Kidney epithelial cell (primary cell): Measurements from ENCODE around the gene PSMB8. TPM values are rescaled to one million over a fixed set of nuclear protein-coding genes. Genes with fewer than 3 reads are reported as not detected.

Experiments
- DNase-seq: peaks from one replicate; pipeline ENCODE4 v3.0.0-alpha.2; 2010; ENCODE audit warnings: low read depth
- H3K27me3 ChIP-seq: 2 replicates; pipeline ENCODE4 v1.6.0; 2011; ENCODE audit warnings: low read length; ENCODE audit not compliant: control insufficient read depth, insufficient read depth
- H3K36me3 ChIP-seq: 2 replicates; pipeline ENCODE4 v1.5.1; 2011; ENCODE audit warnings: low read length; ENCODE audit not compliant: control insufficient read depth, insufficient read depth
- H3K4me3 ChIP-seq: 2 replicates; pipeline ENCODE4 v1.5.1; 2011; ENCODE audit warnings: low read depth, mild to moderate bottlenecking, control low read depth, low read length
- total RNA-seq: library from RNA; depleted of rRNA; stranded (reverse); fragments of >200 nt; gene quantifications from 2 replicates; pipeline ENCODE4 v1.2.3, GENCODE V29; 2015
- TF ChIP-seq, protein P1 (sequence below): IDR thresholded peaks from 2 replicates; pipeline ENCODE4 v1.5.1; 2011; ENCODE audit warnings: mild to moderate bottlenecking, moderate library complexity, low read length, control low read depth, inconsistent platforms; ENCODE audit not compliant: insufficient read depth, poor library complexity, severe bottlenecking

The PSMB8 gene
- total RNA-seq, 1 donor from 2014 or later: 84.1 TPM

DNA sequence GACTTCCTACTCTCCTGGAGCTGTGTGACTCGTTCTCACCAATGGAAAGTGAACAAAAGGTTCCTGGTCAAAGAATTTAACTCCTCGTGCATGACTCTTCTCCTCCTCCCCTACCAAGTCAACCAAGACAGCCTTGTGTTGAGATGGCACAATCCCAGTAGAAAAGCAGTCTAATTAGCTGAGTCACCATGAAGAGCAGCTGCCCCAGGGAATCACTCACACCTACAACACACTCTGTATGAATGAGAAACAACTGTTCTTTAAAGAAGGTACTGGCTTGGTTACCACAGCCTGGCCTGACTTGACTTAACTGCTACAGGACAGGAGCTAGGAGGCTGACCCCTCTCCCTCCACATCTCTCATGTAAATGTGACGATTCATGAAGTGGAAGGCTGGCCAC lies 24.1 kb downstream of the PSMB8 start:
- Histone ChIP-seq H3K27me3 (no peaks in the 10 kb centered on the region), H3K36me3 (no peaks in the 10 kb centered on the region), H3K4me3 (no peak overlapping the region)
- peak; percentile 93 for DNase-seq
- TF ChIP-seq, protein P1, sequence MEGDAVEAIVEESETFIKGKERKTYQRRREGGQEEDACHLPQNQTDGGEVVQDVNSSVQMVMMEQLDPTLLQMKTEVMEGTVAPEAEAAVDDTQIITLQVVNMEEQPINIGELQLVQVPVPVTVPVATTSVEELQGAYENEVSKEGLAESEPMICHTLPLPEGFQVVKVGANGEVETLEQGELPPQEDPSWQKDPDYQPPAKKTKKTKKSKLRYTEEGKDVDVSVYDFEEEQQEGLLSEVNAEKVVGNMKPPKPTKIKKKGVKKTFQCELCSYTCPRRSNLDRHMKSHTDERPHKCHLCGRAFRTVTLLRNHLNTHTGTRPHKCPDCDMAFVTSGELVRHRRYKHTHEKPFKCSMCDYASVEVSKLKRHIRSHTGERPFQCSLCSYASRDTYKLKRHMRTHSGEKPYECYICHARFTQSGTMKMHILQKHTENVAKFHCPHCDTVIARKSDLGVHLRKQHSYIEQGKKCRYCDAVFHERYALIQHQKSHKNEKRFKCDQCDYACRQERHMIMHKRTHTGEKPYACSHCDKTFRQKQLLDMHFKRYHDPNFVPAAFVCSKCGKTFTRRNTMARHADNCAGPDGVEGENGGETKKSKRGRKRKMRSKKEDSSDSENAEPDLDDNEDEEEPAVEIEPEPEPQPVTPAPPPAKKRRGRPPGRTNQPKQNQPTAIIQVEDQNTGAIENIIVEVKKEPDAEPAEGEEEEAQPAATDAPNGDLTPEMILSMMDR: no peak

GRCh38 chr6:32818867-32819266 lies 25.0 kb downstream of the PSMB8 start:
- TF ChIP-seq, protein P1: no peak
- no peak overlapping the region for H3K4me3 ChIP-seq
- no peaks in the 10 kb centered on the region for H3K36me3 ChIP-seq
- H3K27me3 ChIP-seq: no peaks in the 10 kb centered on the region
- DNase-seq: no peak

GRCh38 chr6:32816746-32817204 lies 27.1 kb downstream of the PSMB8 start, which contains the start of gene HLA-DOB:
Gene HLA-DOB (minus strand): TSS chr6:32817002. CDS start chr6:32816951, 51 bp downstream.
- TF ChIP-seq, protein P1: no peak
- Histone ChIP-seq H3K36me3 (no peaks in the 10 kb centered on the region), H3K27me3 (peaks cover 3% of the 10 kb centered on the region), H3K4me3 (no peak within 1 kb of the TSS)
- no peak for DNase-seq

- H3K27me3 ChIP-seq: peaks cover 3% of the 10 kb centered on the region
- no peaks in the 10 kb centered on the region for H3K36me3 ChIP-seq
- H3K4me3 ChIP-seq: no peak overlapping the region
- no peak for DNase-seq
- TF ChIP-seq, protein P1: no peak
Measured at GRCh38 chr6:32815996-32816395, 27.9 kb downstream of the PSMB8 start.

GRCh38 chr6:32815115-32815514 lies 28.7 kb downstream of the PSMB8 start:
- DNase-seq: no peak
- TF ChIP-seq, protein P1: no peak
- H3K4me3 ChIP-seq: no peak overlapping the region
- H3K27me3 ChIP-seq: peaks cover 3% of the 10 kb centered on the region
- H3K36me3 ChIP-seq: no peaks in the 10 kb centered on the region

DNA sequence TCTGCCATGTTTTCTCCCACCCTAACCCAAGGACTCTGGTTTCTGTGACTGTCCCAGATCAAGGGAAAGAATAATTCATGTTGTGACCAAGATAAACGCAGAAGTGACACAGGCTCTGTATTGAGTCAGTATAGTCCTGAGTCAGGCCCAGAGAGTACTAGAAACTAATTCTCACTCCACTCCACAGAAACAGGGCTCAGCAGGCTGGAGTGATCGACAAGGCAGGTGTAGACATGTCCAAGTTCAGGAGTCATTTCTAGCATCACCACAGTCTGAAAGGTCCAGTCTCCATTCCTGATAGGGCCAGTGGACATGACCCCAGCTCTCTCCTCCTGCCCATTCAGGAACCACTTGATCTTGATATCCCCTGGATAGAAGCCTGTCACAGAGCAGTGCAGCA lies 29.7 kb downstream of the PSMB8 start:
- no peak for DNase-seq
- Histone ChIP-seq H3K36me3 (no peaks in the 10 kb centered on the region), H3K27me3 (peaks cover 3% of the 10 kb centered on the region), H3K4me3 (no peak overlapping the region)
- TF ChIP-seq, protein P1: no peak
